GM12875 (cell line): ENCODE measurements around the gene PARP1.
A peak's percentile ranks its signal among the peaks of the same experiment; 100 is the strongest.

ENCODE experiments used
- H3K4me3 ChIP-seq: one replicate; pipeline ENCODE4 v1.5.1; 2011; ENCODE audit warnings: low read depth, low read length, control low read depth
- CTCF ChIP-seq: IDR thresholded peaks from 2 replicates; pipeline ENCODE4 v1.5.1; 2011; ENCODE audit warnings: low read depth, mild to moderate bottlenecking, control low read depth, inconsistent platforms, low read length, moderate library complexity, borderline replicate concordance; ENCODE audit not compliant: insufficient read depth

The PARP1 gene

GRCh38 chr1:226376300-226376699, 31.6 kb downstream of the PARP1 start:
- no peak for TF ChIP-seq CTCF

GRCh38 chr1:226373376-226373775, 34.5 kb downstream of the PARP1 start:
- TF ChIP-seq CTCF, result no peak
- H3K4me3 ChIP-seq, result no peak overlapping the region

More at GRCh38 chr1:226376300-226376699, 31.6 kb downstream of the PARP1 start:
- no peak overlapping the region for H3K4me3 ChIP-seq

GRCh38 chr1:226372885-226373284, 35.0 kb downstream of the PARP1 start:
- H3K4me3 ChIP-seq, result no peak overlapping the region
- TF ChIP-seq CTCF, result no peak

GRCh38 chr1:226371866-226372490, 35.9 kb downstream of the PARP1 start:
- no peak for TF ChIP-seq CTCF
- H3K4me3 ChIP-seq, result no peak overlapping the region

GRCh38 chr1:226371027-226371694, 36.7 kb downstream of the PARP1 start:
- TF ChIP-seq CTCF, result no peak
- no peak overlapping the region for H3K4me3 ChIP-seq

- TF ChIP-seq CTCF, result no peak
- H3K4me3 ChIP-seq, result peak overlapping the region; percentile 21
These were observed 37.6 kb downstream of the PARP1 start for GRCh38 chr1:226370144-226370923.
